Panc1 (cell line): ENCODE measurements around the gene ALDOC.

Experiments
- CTCF ChIP-seq: fragments of 450-650 bp; IDR thresholded peaks from 2 replicates; pipeline ENCODE4 v1.5.1; 2017; ENCODE audit warnings: mild to moderate bottlenecking
- REST ChIP-seq, 2 experiments: IDR thresholded peaks; 2 replicates each; pipeline ENCODE4 v1.6.1; 2011 to 2012; ENCODE audit warnings: low read depth in 2 of 2, control low read depth in 1 of 2, low read length in 1 of 2, mild to moderate bottlenecking in 1 of 2, moderate library complexity in 1 of 2; ENCODE audit not compliant: insufficient read depth in 1 of 2

GRCh38 chr17:28573521-28573920 lies 3.2 kb downstream of the ALDOC start:
- TF ChIP-seq REST (IDR thresholded peaks at IDR 0.05; ENCODE audit: insufficient read depth in 1 of 2, low read depth in 2 of 2, low read length in 1 of 2), result no peak
- TF ChIP-seq CTCF, result no peak
